C4-2B (cell line): ENCODE data around the gene ASCC3.

ENCODE experiments used
- ZFX ChIP-seq: fragments of 450-650 bp; IDR thresholded peaks from 2 replicates; pipeline ENCODE4 v1.6.1; 2017
- TF ChIP-seq, protein P1 (sequence below): fragments of 450-650 bp; conservative IDR thresholded peaks from 2 replicates; pipeline ENCODE4 v1.5.1; 2017; ENCODE audit warnings: mild to moderate bottlenecking

- TF ChIP-seq, protein P1, sequence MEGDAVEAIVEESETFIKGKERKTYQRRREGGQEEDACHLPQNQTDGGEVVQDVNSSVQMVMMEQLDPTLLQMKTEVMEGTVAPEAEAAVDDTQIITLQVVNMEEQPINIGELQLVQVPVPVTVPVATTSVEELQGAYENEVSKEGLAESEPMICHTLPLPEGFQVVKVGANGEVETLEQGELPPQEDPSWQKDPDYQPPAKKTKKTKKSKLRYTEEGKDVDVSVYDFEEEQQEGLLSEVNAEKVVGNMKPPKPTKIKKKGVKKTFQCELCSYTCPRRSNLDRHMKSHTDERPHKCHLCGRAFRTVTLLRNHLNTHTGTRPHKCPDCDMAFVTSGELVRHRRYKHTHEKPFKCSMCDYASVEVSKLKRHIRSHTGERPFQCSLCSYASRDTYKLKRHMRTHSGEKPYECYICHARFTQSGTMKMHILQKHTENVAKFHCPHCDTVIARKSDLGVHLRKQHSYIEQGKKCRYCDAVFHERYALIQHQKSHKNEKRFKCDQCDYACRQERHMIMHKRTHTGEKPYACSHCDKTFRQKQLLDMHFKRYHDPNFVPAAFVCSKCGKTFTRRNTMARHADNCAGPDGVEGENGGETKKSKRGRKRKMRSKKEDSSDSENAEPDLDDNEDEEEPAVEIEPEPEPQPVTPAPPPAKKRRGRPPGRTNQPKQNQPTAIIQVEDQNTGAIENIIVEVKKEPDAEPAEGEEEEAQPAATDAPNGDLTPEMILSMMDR = no peak
- TF ChIP-seq ZFX = no peak
Observed at GRCh38 chr6:100627911-100628758, 253.0 kb downstream of the ASCC3 start.
